B cell (primary cell): ENCODE results near the gene CADM1. TPM values are rescaled to one million over a fixed set of nuclear protein-coding genes. Genes with fewer than 3 reads are reported as not detected.
A peak's percentile ranks its signal among the peaks of the same experiment; 100 is the strongest.

Experiments used
- ATAC-seq: fragments of 200-7000 bp; cut with Tn5 transposase; one replicate; pipeline ENCODE4 v1.10.0; 2021; ENCODE audit warnings: low read depth, mild to moderate bottlenecking, moderate number of reproducible peaks, moderate library complexity
- CTCF ChIA-PET: fragments of 350-600 bp; sonication (Branson Sonifier 250); formaldehyde crosslinking; loops from one replicate; lab custom pipeline; 2021; ENCODE audit warnings: antibody characterized with exemption, inconsistent platforms; lab: Charles Lee
- POLR2A ChIA-PET: fragments of 350-600 bp; sonication (Branson Sonifier 250); formaldehyde crosslinking; loops from one replicate; lab custom pipeline; 2021; ENCODE audit warnings: antibody characterized with exemption; lab: Charles Lee
- DNase-seq: peaks from one replicate; pipeline ENCODE4 v3.0.0; 2013
- H2AFZ ChIP-seq: 2 replicates; pipeline ENCODE4 v1.6.1; 2012; ENCODE audit warnings: mild to moderate bottlenecking, low read depth, low read length; ENCODE audit not compliant: insufficient read depth, poor library complexity, severe bottlenecking
- H3K27ac ChIP-seq, 2 donors: 1 replicate in 1 of 2; 2 replicates in 1 of 2; pipeline ENCODE4 v1.5.1; 2012 to 2013; ENCODE audit warnings: low read length in 2 of 2, mild to moderate bottlenecking in 2 of 2, moderate library complexity in 1 of 2
- H3K27me3 ChIP-seq, 4 experiments: fragments of 200-600 bp in 1 of 4; sonication (generic) in 1 of 4; replicated peaks in 1 of 4; 1 replicate in 2 of 4; 2 replicates in 2 of 4; pipeline versions ENCODE4 v1.6.1 to v1.7.0; 2013 to 2016; ENCODE audit warnings: low read length in 3 of 4, mild to moderate bottlenecking in 2 of 4, mixed read lengths in 1 of 4, moderate library complexity in 1 of 4; ENCODE audit not compliant: insufficient read depth in 4 of 4, control insufficient read depth in 3 of 4; ENCODE audit errors: control extremely low read depth in 1 of 4
- H3K36me3 ChIP-seq, 2 experiments: replicated peaks in 1 of 2; 1 replicate in 1 of 2; 2 replicates in 1 of 2; pipeline versions ENCODE4 v1.6.1 to v1.7.1; 2013; ENCODE audit warnings: low read length in 1 of 2; ENCODE audit not compliant: insufficient read depth in 2 of 2, control insufficient read depth in 1 of 2; ENCODE audit errors: control extremely low read depth in 1 of 2, extremely low read depth in 1 of 2
- H3K4me1 ChIP-seq, 2 donors: fragments of 200-600 bp in 1 of 2; sonication (generic) in 1 of 2; 1 replicate in 1 of 2; 2 replicates in 1 of 2; pipeline versions ENCODE4 v1.5.1 to v1.6.1; 2013 to 2017; ENCODE audit warnings: low read length in 2 of 2; ENCODE audit not compliant: control insufficient read depth in 2 of 2, insufficient read depth in 2 of 2
- H3K4me2 ChIP-seq: replicated peaks from 2 replicates; pipeline ENCODE3; 2012; ENCODE audit warnings: mild to moderate bottlenecking, low read depth, low read length; ENCODE audit not compliant: poor library complexity, severe bottlenecking
- H3K4me3 ChIP-seq, 5 experiments: fragments of 200-600 bp in 1 of 5; sonication (generic) in 1 of 5; 1 replicate in 3 of 5; 2 replicates in 2 of 5; pipeline versions ENCODE4 v1.5.1 to v1.7.0; 2011 to 2016; ENCODE audit warnings: low read length in 4 of 5, mild to moderate bottlenecking in 4 of 5, low read depth in 2 of 5, control low read depth in 1 of 5, moderate library complexity in 1 of 5; ENCODE audit not compliant: insufficient read depth in 1 of 5; ENCODE audit errors: control extremely low read depth in 1 of 5, extremely low read depth in 1 of 5
- H3K79me2 ChIP-seq: fragments of 200-600 bp; sonication (generic); one replicate; pipeline ENCODE4 v1.6.0; 2016; ENCODE audit warnings: low read length; ENCODE audit not compliant: control insufficient read depth, insufficient read depth
- H3K9ac ChIP-seq: fragments of 200-600 bp; sonication (generic); 2 replicates; pipeline ENCODE4 v1.6.1; 2017; ENCODE audit warnings: mild to moderate bottlenecking, low read length, moderate library complexity
- H3K9me3 ChIP-seq, 3 donors: one replicate each; pipeline versions ENCODE4 v1.6.1 to v1.7.1; 2013; ENCODE audit warnings: low read length in 2 of 3; ENCODE audit not compliant: control insufficient read depth in 2 of 3, insufficient read depth in 1 of 3; ENCODE audit errors: control extremely low read depth in 1 of 3
- H4K20me1 ChIP-seq: 2 replicates; pipeline ENCODE4 v1.6.0; 2012; ENCODE audit warnings: mild to moderate bottlenecking, low read length; ENCODE audit not compliant: insufficient read depth, control insufficient read depth, poor library complexity, severe bottlenecking
- H3K27ac Mint-ChIP-seq: one replicate; pipeline ENCODE4 v1.8.0; 2021; ENCODE audit warnings: mixed read lengths
- H3K27me3 Mint-ChIP-seq: one replicate; pipeline ENCODE4 v1.8.0; 2021; ENCODE audit warnings: mixed read lengths
- H3K4me1 Mint-ChIP-seq: one replicate; pipeline ENCODE4 v1.8.0; 2021; ENCODE audit warnings: mixed read lengths
- H3K4me3 Mint-ChIP-seq: one replicate; pipeline ENCODE4 v1.8.0; 2021; ENCODE audit warnings: mixed read lengths
- H3K9me3 Mint-ChIP-seq: one replicate; pipeline ENCODE4 v1.8.0; 2022; ENCODE audit warnings: mixed read lengths; ENCODE audit not compliant: insufficient read depth
- EZH2 ChIP-seq: IDR thresholded peaks from 2 replicates; pipeline ENCODE4 v1.6.1; 2012; ENCODE audit warnings: borderline replicate concordance, low read depth, mild to moderate bottlenecking, moderate library complexity, low read length; ENCODE audit not compliant: insufficient read depth, poor library complexity, severe bottlenecking
- WGBS: methylation state at CpG from one replicate; pipeline ENCODE4 v1.1.5; 2013; ENCODE audit warnings: missing lambda C conversion rate; ENCODE audit not compliant: insufficient coverage; 5-methylcytosine and 5-hydroxymethylcytosine counted together
- intact Hi-C: fragments of 100-400 bp; cut with micrococcal nuclease; formaldehyde crosslinking; loops from one replicate; pipeline ENCODE4 v1.10.0; 2022
- polyA plus RNA-seq: library from polyadenylated mRNA; depleted of rRNA; stranded (reverse); fragments of >200 nt; gene quantifications from 2 replicates; pipeline ENCODE4 v1.2.3, GENCODE V29; 2012
- total RNA-seq, 2 donors: library from RNA; stranded (reverse); fragments of 120-200 nt in 1 of 2; gene quantifications; 1 replicate in 1 of 2; 2 replicates in 1 of 2; pipeline versions ENCODE4 v1.2.3 to v1.2.4, GENCODE V29; 2013 to 2022
- TF ChIP-seq, protein P1 (sequence below): fragments of 200-600 bp; IDR thresholded peaks from one replicate; pipeline ENCODE4 v1.8.0; 2022; ENCODE audit warnings: antibody characterized with exemption, mild to moderate bottlenecking

Gene CADM1
- total and polyA plus RNA-seq, 2 donors (not counting 1 experiment from before 2014, with no cell fraction given) = 0.43 to 0.49 TPM

DNA sequence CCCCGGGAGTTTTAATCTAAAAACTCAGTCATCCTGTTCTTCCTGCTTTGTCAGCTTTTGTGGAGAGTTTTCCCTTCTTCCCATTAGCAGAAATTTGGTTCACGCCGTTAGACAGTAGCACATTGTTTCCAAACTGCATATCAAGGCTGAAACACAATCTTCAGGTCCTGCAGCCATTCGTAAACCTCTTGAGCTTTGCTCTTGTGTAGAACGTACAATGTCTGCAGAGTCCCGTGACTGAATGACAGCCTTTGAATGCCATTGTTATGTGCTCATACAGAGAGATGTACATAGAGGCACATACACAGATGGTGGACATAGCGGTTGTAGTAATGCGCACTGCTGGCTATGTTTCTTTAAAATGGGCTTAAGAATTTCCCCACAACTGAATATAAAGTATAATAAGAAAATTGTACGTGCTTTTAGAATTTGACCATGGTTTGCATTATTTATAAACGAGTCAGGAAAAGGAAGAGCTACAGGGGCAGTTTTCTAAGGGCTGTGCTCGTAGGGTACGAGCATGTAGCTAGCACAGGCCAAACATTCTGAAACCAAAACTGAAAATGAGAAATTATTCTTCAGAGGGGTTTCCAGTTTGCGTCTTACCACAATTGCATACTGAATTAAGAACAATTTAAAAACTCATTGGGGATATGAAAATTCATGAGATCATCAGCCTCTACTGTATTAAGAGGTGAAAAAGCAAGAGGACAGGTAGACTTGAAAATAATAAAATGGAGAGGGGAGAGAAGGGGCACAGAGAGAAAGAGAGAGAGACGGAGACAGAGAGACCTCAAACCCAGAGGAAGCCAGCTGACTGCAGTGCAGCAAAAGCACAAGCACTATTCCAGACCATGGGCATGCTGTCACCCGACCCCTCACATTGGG is 310.1 kb downstream of the CADM1 start:
- CTCF ChIA-PET = no interaction called here

DNA sequence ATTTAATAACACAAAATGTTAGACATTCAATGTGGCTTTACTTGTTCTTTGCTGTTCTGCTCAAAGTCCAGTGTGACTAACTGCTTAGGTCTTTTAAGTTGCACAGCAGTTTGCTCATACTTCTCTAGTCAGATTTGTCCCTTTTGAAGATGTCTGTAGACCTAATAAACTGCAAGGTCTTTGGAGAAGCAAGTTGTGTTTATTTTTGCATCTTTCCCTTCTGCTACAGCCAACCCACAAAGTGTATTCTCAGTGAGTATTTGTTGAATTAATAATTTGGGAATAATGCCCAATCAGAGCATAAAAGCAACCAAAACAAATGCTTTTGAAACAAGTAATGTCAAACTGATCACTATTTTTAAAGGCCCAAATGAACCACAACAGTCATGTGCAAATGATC is 312.5 kb downstream of the CADM1 start:
- no peak overlapping the region for H3K9ac ChIP-seq
- no peak for TF ChIP-seq EZH2
- TF ChIP-seq, protein P1, sequence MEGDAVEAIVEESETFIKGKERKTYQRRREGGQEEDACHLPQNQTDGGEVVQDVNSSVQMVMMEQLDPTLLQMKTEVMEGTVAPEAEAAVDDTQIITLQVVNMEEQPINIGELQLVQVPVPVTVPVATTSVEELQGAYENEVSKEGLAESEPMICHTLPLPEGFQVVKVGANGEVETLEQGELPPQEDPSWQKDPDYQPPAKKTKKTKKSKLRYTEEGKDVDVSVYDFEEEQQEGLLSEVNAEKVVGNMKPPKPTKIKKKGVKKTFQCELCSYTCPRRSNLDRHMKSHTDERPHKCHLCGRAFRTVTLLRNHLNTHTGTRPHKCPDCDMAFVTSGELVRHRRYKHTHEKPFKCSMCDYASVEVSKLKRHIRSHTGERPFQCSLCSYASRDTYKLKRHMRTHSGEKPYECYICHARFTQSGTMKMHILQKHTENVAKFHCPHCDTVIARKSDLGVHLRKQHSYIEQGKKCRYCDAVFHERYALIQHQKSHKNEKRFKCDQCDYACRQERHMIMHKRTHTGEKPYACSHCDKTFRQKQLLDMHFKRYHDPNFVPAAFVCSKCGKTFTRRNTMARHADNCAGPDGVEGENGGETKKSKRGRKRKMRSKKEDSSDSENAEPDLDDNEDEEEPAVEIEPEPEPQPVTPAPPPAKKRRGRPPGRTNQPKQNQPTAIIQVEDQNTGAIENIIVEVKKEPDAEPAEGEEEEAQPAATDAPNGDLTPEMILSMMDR = no peak
- H3K27ac Mint-ChIP-seq = no peak overlapping the region
- intact Hi-C loops = no loop called here
- no peaks in the 10 kb centered on the region for H3K79me2 ChIP-seq
- H4K20me1 ChIP-seq = no peaks in the 10 kb centered on the region
- no peak overlapping the region for H3K4me3 Mint-ChIP-seq
- H3K27ac ChIP-seq = no peak overlapping the region
- no peaks in the 10 kb centered on the region for H3K9me3 Mint-ChIP-seq
- ChIA-PET POLR2A (no interaction called here), CTCF (no interaction called here)
- DNase-seq (no peak), ATAC-seq (no peak)
- no peak overlapping the region for H3K4me2 ChIP-seq
- H3K36me3 ChIP-seq = no peaks in the 10 kb centered on the region
- no peaks in the 10 kb centered on the region for H3K9me3 ChIP-seq
- H3K27me3 Mint-ChIP-seq = peaks cover 4% of the 10 kb centered on the region
- no peaks in the 10 kb centered on the region for H3K4me1 ChIP-seq
- H3K27me3 ChIP-seq = no peaks in the 10 kb centered on the region
- no peak overlapping the region for H2AFZ ChIP-seq
- H3K4me3 ChIP-seq = no peak overlapping the region
- H3K4me1 Mint-ChIP-seq = peaks cover 4% of the 10 kb centered on the region

More for the DNA sequence above, 310.1 kb downstream of the CADM1 start:
- Histone ChIP-seq H2AFZ (peak overlapping the region; percentile 17), H3K4me3 (peak overlapping the region in 2 of 5 experiments; percentile 3 to 21), H3K4me1 (no peaks in the 10 kb centered on the region), H3K79me2 (no peaks in the 10 kb centered on the region), H3K36me3 (no peaks in the 10 kb centered on the region), H3K4me2 (peak overlapping the region; percentile 34), H4K20me1 (no peaks in the 10 kb centered on the region), H3K27ac (no peak overlapping the region), H3K9me3 (no peaks in the 10 kb centered on the region), H3K9ac (peak overlapping the region; percentile 38), H3K27me3 (no peaks in the 10 kb centered on the region)
- WGBS = 41% methylated on average over 6 of the region's 15 CpGs
- H3K4me3 Mint-ChIP-seq = peak overlapping the region; percentile 72
- peaks cover 4% of the 10 kb centered on the region for H3K4me1 Mint-ChIP-seq
- intact Hi-C loops = no loop called here
- POLR2A ChIA-PET = no interaction called here
- peak overlapping the region; percentile 33 for H3K27ac Mint-ChIP-seq
- DNase-seq (no peak), ATAC-seq (no peak)
- no peaks in the 10 kb centered on the region for H3K9me3 Mint-ChIP-seq
- TF ChIP-seq, protein P1 = no peak
- no peak for TF ChIP-seq EZH2
- no peaks in the 10 kb centered on the region for H3K27me3 Mint-ChIP-seq
